Type B pancreatic cell (in vitro differentiated cells): ENCODE data around the gene MSL2. TPM values are rescaled to one million over a fixed set of nuclear protein-coding genes. Genes with fewer than 3 reads are reported as not detected.

Experiments used
- DNase-seq: peaks from one replicate; pipeline ENCODE4 v3.0.0; 2021; ENCODE audit warnings: mixed read lengths; ENCODE audit not compliant: unreplicated experiment; ENCODE audit errors: extremely low spot score
- H3K27ac Mint-ChIP-seq: 2 replicates; pipeline ENCODE4 v1.8.0; 2021; ENCODE audit warnings: mild to moderate bottlenecking, mixed read lengths
- H3K27me3 Mint-ChIP-seq: 2 replicates; pipeline ENCODE4 v1.8.0; 2021; ENCODE audit warnings: mixed read lengths
- H3K36me3 Mint-ChIP-seq: 2 replicates; pipeline ENCODE4 v1.8.0; 2021; ENCODE audit warnings: mixed read lengths
- H3K4me1 Mint-ChIP-seq: one replicate; pipeline ENCODE4 v1.8.0; 2021; ENCODE audit warnings: mixed read lengths; ENCODE audit not compliant: unreplicated experiment
- H3K4me3 Mint-ChIP-seq: 2 replicates; pipeline ENCODE4 v1.8.0; 2021; ENCODE audit warnings: mild to moderate bottlenecking, mixed read lengths
- H3K9me3 Mint-ChIP-seq: 2 replicates; pipeline ENCODE4 v1.8.0; 2021; ENCODE audit warnings: mixed read lengths
- CTCF ChIP-seq: fragments of 200-600 bp; sonication (generic); conservative IDR thresholded peaks from 2 replicates; pipeline ENCODE4 v1.5.0; 2021; ENCODE audit warnings: antibody characterized with exemption, mild to moderate bottlenecking
- total RNA-seq: library from RNA; stranded (reverse); gene quantifications from 2 replicates; pipeline ENCODE4 v1.2.1, GENCODE V29; 2021; ENCODE audit warnings: low replicate concordance

MSL2 gene
- total RNA-seq, 1 donor from 2014 or later = 38.4 TPM

GRCh38 chr3:136189043-136189442, 7.1 kb downstream of the MSL2 start:
- DNase-seq = no peak
- Mint-ChIP-seq H3K36me3 (peaks cover 10% of the 10 kb centered on the region), H3K9me3 (peaks cover 5% of the 10 kb centered on the region), H3K27ac (peak overlapping the region; percentile 48), H3K4me1 (peaks cover 41% of the 10 kb centered on the region), H3K27me3 (no peaks in the 10 kb centered on the region), H3K4me3 (peak overlapping the region; percentile 45)
- no peak for TF ChIP-seq CTCF

- Mint-ChIP-seq H3K9me3 (peaks cover 5% of the 10 kb centered on the region), H3K27ac (no peak overlapping the region), H3K36me3 (peaks cover 10% of the 10 kb centered on the region), H3K4me1 (peaks cover 42% of the 10 kb centered on the region), H3K4me3 (no peak overlapping the region), H3K27me3 (no peaks in the 10 kb centered on the region)
- DNase-seq = no peak
- TF ChIP-seq CTCF = no peak
Observed at GRCh38 chr3:136187868-136188267, 8.3 kb downstream of the MSL2 start.

DNA sequence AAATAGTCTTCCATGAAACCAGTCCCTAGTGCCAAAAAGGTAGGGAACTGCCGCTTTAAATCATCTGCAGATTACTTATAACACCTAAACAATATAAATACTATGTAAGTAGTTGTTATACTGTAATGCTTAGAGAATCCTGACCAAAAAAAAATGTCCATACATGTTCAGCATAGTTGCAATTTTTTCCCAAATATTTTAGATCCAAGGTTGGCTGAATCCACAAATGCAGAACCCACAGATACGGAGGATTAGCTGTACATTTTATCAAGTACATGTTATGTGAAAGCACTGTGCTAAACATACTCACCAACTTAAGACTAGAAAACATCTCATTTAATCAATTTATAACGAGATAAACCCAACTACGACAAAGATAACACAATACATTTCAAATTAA, 9.3 kb downstream of the MSL2 start:
- no peaks in the 10 kb centered on the region for H3K27me3 Mint-ChIP-seq
- H3K27ac Mint-ChIP-seq = no peak overlapping the region
- peaks cover 10% of the 10 kb centered on the region for H3K36me3 Mint-ChIP-seq
- H3K9me3 Mint-ChIP-seq = peaks cover 5% of the 10 kb centered on the region
- H3K4me3 Mint-ChIP-seq = peak overlapping the region; percentile 0
- TF ChIP-seq CTCF = no peak
- DNase-seq = no peak
- peaks cover 41% of the 10 kb centered on the region for H3K4me1 Mint-ChIP-seq

DNA sequence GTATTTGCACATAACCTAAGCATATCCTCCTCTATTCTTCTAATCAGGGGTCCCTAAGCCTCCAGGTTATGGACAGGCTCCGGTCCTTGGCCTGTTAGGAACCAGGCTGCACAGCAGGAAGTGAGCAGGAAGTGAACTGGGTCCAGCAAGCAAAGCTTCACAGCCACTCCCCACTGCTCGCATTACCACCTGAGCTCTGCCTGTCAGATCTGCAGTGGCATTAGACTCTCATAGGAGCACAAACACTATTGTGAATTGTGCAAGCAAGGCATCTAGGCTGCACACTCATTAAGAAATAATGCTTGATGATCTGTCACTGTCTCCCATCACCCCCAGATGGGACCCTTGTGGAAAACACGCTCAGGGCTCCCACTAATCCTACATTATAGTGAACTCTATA, 9.8 kb downstream of the MSL2 start:
- Mint-ChIP-seq H3K36me3 (peaks cover 10% of the 10 kb centered on the region), H3K27ac (peak overlapping the region; percentile 83), H3K27me3 (no peaks in the 10 kb centered on the region), H3K4me1 (peaks cover 36% of the 10 kb centered on the region), H3K9me3 (peaks cover 5% of the 10 kb centered on the region), H3K4me3 (no peak overlapping the region)
- TF ChIP-seq CTCF = no peak
- no peak for DNase-seq

DNA sequence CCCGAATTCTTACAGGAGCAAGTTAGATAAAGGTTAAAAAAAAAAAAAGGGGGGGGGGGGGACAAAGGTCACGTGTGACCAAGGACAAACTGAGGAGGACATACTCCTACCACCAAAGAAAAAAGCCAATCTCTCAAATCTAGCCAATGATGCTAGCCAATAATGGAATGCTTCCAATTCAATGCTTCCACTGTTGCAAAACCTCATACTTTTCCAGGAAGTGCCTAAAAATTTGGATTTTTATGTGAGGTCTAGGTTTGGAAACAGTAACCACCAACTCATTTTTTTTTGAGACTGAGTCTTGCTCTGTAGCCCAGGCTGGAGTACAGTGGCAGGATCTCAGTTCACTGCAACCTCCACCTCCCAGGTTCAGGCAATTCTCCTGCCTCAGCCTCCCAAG, 11.4 kb downstream of the MSL2 start:
- Mint-ChIP-seq H3K36me3 (peaks cover 5% of the 10 kb centered on the region), H3K4me1 (peaks cover 30% of the 10 kb centered on the region), H3K9me3 (no peaks in the 10 kb centered on the region)

More for the DNA sequence above, 11.4 kb downstream of the MSL2 start:
- H3K27me3 Mint-ChIP-seq = no peaks in the 10 kb centered on the region
- H3K4me3 Mint-ChIP-seq = no peak overlapping the region
- no peak overlapping the region for H3K27ac Mint-ChIP-seq
- TF ChIP-seq CTCF = no peak
- DNase-seq = no peak
